Endothelial cell of umbilical vein (primary cell): ENCODE measurements around the gene OR4D2.
"Not testable (repeated sequence)": the region's sequence is repeated elsewhere in the genome, so short reads cannot be mapped to it uniquely, and the experiment has no call there.

ENCODE experiments used
- CTCF ChIP-seq, 2 donors: IDR thresholded peaks; 1 replicate in 1 of 2; 2 replicates in 1 of 2; pipeline ENCODE4 v1.5.1; 2011; ENCODE audit warnings: low read length in 2 of 2, mild to moderate bottlenecking in 2 of 2, moderate library complexity in 2 of 2, control low read depth in 1 of 2, inconsistent platforms in 1 of 2, low read depth in 1 of 2; ENCODE audit not compliant: insufficient read depth in 1 of 2; ENCODE audit errors: extremely low read depth in 1 of 2
- EZH2 ChIP-seq: IDR thresholded peaks from 2 replicates; pipeline ENCODE4 v1.6.1; 2012; ENCODE audit warnings: borderline replicate concordance, low read depth, mild to moderate bottlenecking, moderate library complexity, low read length, inconsistent platforms; ENCODE audit not compliant: severe bottlenecking
- FOS ChIP-seq: IDR thresholded peaks from 2 replicates; pipeline ENCODE4 v1.6.1; 2011; ENCODE audit warnings: mild to moderate bottlenecking, low read length, moderate library complexity, borderline replicate concordance; ENCODE audit not compliant: insufficient read depth
- GATA2 ChIP-seq: IDR thresholded peaks from 2 replicates; pipeline ENCODE4 v1.7.0; 2011; ENCODE audit warnings: low read depth, mild to moderate bottlenecking, moderate library complexity, mixed read lengths, low read length; ENCODE audit not compliant: insufficient read length, insufficient read depth
- JUN ChIP-seq: IDR thresholded peaks from 2 replicates; pipeline ENCODE4 v1.6.1; 2011; ENCODE audit warnings: borderline replicate concordance, low read depth; ENCODE audit not compliant: insufficient read length, insufficient read depth
- MYC ChIP-seq: IDR thresholded peaks from one replicate; pipeline ENCODE4 v1.6.1; 2011; ENCODE audit warnings: mild to moderate bottlenecking, low read depth, low read length
- POLR2A ChIP-seq: IDR thresholded peaks from 2 replicates; pipeline ENCODE4 v1.6.1; 2012; ENCODE audit warnings: low read depth, mild to moderate bottlenecking, control low read depth, low read length
- POLR2AphosphoS5 ChIP-seq: IDR thresholded peaks from 2 replicates; pipeline ENCODE4 v1.6.1; 2012; ENCODE audit warnings: low read depth, mild to moderate bottlenecking, control low read depth, low read length, moderate library complexity; ENCODE audit not compliant: insufficient read depth
- TF ChIP-seq, protein P1 (sequence below): IDR thresholded peaks from 2 replicates; pipeline ENCODE4 v1.6.1; 2011; ENCODE audit not compliant: insufficient read depth, insufficient read length

DNA sequence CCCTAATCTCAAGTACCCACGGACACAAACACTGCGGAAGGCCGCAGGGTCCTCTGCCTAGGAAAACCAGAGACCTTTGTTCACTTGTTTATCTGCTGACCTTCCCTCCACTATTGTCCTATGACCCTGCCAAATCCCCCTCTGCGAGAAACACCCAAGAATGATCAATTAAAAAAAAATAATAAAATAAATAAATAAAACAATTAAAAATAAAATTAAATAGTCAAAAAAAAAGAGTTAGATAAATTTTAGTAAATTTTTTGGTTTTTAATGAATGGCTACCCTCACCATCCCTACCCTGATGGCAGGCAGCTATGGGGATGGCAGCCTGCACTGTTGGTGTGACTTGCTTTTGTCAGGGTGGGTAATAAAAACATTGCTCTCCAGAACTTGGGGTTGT lies 23.4 kb upstream of the OR4D2 start:
- TF ChIP-seq CTCF (IDR thresholded peaks at IDR 0.05; ENCODE audit: extremely low read depth in 1 of 2, insufficient read depth in 1 of 2, low read depth in 1 of 2, low read length in 2 of 2); POLR2AphosphoS5; EZH2; FOS; POLR2A; JUN; MYC; GATA2: not testable (repeated sequence)
- TF ChIP-seq, protein P1, sequence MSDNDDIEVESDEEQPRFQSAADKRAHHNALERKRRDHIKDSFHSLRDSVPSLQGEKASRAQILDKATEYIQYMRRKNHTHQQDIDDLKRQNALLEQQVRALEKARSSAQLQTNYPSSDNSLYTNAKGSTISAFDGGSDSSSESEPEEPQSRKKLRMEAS = not testable (repeated sequence)
